Nephron progenitor cell (in vitro differentiated cells): Measurements from ENCODE around the gene NYNRIN.

ENCODE experiments used
- DNase-seq: peaks from one replicate; pipeline ENCODE4 v3.0.0; 2021
- H3K27ac Mint-ChIP-seq: 2 replicates; pipeline ENCODE4 v1.8.0; 2021; ENCODE audit warnings: mild to moderate bottlenecking, moderate library complexity, mixed read lengths
- H3K27me3 Mint-ChIP-seq: 2 replicates; pipeline ENCODE4 v1.8.0; 2021; ENCODE audit warnings: mild to moderate bottlenecking, low read depth, mixed read lengths; ENCODE audit not compliant: poor library complexity
- H3K36me3 Mint-ChIP-seq: 2 replicates; pipeline ENCODE4 v1.8.0; 2021; ENCODE audit warnings: low read depth, mixed read lengths
- H3K4me1 Mint-ChIP-seq: 2 replicates; pipeline ENCODE4 v1.8.0; 2021; ENCODE audit warnings: mixed read lengths
- H3K4me3 Mint-ChIP-seq: 2 replicates; pipeline ENCODE4 v1.8.0; 2021; ENCODE audit warnings: mild to moderate bottlenecking, moderate library complexity, mixed read lengths
- H3K9me3 Mint-ChIP-seq: 2 replicates; pipeline ENCODE4 v1.8.0; 2021; ENCODE audit warnings: mild to moderate bottlenecking, moderate library complexity, mixed read lengths
- TF ChIP-seq, protein P1 (sequence below): fragments of 200-600 bp; sonication (generic); IDR thresholded peaks from 2 replicates; pipeline ENCODE4 v1.5.0; 2021; ENCODE audit warnings: antibody characterized with exemption

The NYNRIN gene

DNA sequence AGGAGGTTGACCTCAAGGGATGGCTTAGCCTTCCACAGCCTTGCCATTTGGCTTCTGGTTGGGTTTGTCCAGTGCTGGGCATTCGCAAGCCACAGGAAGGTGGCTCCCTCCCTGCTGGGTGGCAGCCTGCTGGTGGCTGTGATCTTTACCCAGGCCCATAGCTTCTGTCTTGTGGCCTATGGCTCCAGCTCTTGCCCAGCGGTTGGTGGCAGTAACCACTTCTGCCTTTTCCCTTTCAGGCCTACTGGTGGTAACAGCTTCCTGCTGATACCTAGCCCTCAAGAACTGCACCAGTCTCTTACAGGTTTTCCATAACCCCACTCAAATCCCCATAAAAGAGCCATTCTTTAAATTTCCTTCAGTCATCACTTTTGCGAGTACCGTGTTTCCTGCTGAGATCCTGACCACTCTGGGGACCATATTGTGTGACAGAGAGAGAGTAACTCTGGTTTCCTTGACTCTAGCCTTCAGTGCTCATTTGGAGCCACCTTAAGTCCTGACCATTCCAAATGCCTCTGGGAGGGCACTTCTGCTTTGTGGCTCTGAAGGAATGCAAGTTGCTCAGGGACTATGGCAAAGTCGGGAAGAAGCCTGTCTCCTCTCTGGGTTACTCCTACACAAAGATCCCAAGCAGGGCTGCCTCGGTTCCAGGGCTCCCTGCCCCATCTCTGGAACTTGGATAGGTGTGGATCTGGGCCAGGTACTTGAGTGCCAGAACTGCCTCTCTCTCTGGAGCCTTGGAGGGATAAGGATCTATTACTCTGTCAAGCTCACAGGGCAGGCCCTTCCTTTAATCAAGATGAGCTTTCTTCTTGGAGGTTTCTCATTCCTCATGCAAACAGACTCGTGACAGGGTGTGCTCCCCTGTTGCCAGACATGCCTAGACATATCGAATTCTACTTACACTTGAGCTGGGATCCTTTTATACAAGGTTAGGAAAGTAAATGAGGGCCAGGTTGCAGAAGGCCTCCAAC is 2.9 kb upstream of the NYNRIN start:
- no peak for DNase-seq
- H3K27me3 Mint-ChIP-seq, result peaks cover 4% of the 10 kb centered on the region
- no peak overlapping the region for H3K4me3 Mint-ChIP-seq
- peaks cover 6% of the 10 kb centered on the region for H3K9me3 Mint-ChIP-seq
- H3K27ac Mint-ChIP-seq, result peak overlapping the region; percentile 11
- peaks cover 84% of the 10 kb centered on the region for H3K4me1 Mint-ChIP-seq
- TF ChIP-seq, protein P1, sequence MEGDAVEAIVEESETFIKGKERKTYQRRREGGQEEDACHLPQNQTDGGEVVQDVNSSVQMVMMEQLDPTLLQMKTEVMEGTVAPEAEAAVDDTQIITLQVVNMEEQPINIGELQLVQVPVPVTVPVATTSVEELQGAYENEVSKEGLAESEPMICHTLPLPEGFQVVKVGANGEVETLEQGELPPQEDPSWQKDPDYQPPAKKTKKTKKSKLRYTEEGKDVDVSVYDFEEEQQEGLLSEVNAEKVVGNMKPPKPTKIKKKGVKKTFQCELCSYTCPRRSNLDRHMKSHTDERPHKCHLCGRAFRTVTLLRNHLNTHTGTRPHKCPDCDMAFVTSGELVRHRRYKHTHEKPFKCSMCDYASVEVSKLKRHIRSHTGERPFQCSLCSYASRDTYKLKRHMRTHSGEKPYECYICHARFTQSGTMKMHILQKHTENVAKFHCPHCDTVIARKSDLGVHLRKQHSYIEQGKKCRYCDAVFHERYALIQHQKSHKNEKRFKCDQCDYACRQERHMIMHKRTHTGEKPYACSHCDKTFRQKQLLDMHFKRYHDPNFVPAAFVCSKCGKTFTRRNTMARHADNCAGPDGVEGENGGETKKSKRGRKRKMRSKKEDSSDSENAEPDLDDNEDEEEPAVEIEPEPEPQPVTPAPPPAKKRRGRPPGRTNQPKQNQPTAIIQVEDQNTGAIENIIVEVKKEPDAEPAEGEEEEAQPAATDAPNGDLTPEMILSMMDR, result no peak
- no peaks in the 10 kb centered on the region for H3K36me3 Mint-ChIP-seq

DNA sequence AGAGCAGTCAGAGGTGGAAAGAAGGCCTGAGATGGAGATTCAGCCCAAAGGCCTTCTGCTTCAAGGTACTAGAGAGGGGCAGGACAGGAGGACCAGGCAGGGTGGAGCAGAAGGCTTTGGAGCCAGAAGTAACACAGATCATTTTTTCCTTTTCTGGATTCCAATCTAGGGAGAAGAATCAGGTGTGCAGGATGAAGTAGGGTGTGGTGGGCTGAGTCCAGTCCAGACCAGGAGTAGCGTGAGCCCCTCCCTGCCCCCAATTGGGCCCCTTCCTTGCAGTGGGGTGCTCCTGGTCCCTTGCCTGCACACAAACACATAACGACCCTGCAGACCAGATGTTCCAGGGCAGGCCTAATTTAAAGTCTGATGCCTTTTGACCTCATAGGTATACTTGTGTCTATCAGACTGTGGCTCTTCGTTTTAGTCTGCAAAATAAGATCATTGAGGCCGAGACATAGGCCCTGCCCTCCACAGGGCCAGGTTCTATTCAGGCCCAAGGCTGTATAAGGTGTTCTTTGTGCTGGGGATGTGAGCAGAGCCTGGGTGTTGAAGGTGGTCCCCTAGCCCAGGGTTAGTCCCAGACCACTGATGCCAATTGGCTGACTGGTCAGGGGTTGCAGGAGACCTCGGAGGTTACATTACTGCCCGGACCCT is 1.0 kb upstream of the NYNRIN start:
- Mint-ChIP-seq H3K9me3 (peaks cover 6% of the 10 kb centered on the region), H3K27ac (peak overlapping the region; percentile 68), H3K36me3 (peaks cover under 1% of the 10 kb centered on the region), H3K4me1 (peaks cover 84% of the 10 kb centered on the region), H3K4me3 (peak overlapping the region; percentile 94), H3K27me3 (peaks cover 4% of the 10 kb centered on the region)
- TF ChIP-seq, protein P1, result no peak
- no peak for DNase-seq

DNA sequence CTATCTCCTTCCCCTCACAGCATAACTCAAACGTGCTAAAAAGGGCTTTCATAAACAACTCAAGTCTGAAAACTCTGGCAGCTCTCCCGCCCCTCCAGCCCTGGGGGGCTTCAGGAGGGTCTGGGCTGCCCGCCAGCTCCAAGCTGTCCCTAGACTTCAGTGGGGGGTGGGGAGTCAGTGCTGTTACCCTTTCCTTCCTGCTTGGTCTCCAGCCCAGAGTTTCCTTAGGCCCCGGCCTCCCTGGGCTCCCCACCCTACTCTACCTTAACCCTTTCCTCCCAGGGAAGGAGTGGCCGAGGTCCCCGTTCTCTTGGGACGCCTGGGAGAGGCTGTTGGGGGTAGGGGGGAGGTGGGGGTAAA is 530 bp upstream of the NYNRIN start:
- Mint-ChIP-seq H3K4me3 (peak overlapping the region; percentile 94), H3K36me3 (peaks cover 6% of the 10 kb centered on the region), H3K27me3 (peaks cover 4% of the 10 kb centered on the region), H3K9me3 (peaks cover 6% of the 10 kb centered on the region), H3K27ac (peak overlapping the region; percentile 68), H3K4me1 (peaks cover 86% of the 10 kb centered on the region)
- TF ChIP-seq, protein P1, result no peak
- DNase-seq, result peak; percentile 42

DNA sequence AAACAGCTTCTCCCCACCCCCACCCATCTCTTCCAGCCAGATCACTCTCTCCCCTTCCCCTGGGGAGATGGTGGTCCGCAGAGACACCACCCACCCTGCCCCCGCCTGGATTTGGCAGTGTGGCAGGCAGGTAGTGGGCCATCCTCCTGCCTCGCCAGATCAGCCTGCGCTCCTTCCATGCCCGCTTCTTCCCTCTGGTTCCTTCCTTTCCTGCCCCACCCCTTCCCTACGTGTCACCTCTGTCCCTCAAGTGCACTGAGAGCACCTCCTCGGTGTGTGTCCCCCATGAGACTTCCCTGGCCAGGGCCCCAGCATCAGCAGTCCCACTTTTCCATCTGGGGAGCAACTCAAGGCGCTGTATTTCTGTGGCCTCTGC is 632 bp downstream of the NYNRIN start:
- Mint-ChIP-seq H3K4me1 (peaks cover 87% of the 10 kb centered on the region), H3K36me3 (peaks cover 17% of the 10 kb centered on the region), H3K4me3 (peak overlapping the region; percentile 94), H3K27me3 (peaks cover 4% of the 10 kb centered on the region), H3K9me3 (peaks cover 6% of the 10 kb centered on the region), H3K27ac (peak overlapping the region; percentile 25)
- DNase-seq, result no peak
- TF ChIP-seq, protein P1, result no peak

DNA sequence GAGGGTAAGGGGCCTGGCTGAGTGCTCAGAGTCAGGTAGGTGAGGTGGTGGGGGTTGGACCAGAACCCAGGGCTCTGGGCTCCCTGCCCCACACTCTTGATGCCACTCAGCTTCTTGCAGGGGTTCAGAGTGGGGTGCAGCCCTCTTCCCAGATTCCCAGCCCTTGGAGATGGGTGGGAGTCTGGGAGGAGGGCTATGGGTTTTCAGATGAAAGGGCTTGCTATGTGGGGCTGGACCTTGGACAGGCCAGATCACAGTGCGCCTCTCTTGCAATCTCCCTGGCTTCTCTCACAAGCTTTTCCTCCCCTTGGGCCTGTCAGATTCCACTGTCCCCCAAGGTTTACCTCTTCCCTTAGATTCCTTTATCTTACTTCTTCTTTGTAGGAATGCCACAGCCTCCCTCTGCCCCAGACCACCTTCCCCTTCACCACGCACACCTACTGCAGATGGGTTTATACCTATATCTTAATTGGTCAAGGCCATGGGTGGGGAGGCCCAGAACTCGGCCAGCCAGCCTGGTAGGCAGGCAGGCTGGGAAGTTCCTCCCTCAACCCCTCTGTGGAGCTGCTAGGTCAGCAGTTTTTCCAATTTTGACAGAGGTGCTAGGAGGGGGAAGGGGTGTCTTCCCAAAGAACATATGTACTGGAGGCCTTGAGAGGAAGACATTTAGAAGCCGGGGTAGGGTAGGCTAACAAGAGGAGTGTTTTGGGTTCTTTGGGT is 1.4 kb downstream of the NYNRIN start:
- no peak for DNase-seq
- peak overlapping the region; percentile 25 for H3K27ac Mint-ChIP-seq
- TF ChIP-seq, protein P1, result no peak
- H3K9me3 Mint-ChIP-seq, result peaks cover 6% of the 10 kb centered on the region
- H3K27me3 Mint-ChIP-seq, result peaks cover 7% of the 10 kb centered on the region
- peaks cover 87% of the 10 kb centered on the region for H3K4me1 Mint-ChIP-seq
- peak overlapping the region; percentile 94 for H3K4me3 Mint-ChIP-seq
- peaks cover 24% of the 10 kb centered on the region for H3K36me3 Mint-ChIP-seq
